H1 (cell line): Measurements from ENCODE around the gene KLHL17. TPM values are rescaled to one million over a fixed set of nuclear protein-coding genes. Genes with fewer than 3 reads are reported as not detected.

Experiments
- CTCF ChIA-PET: fragments of 300-600 bp; sonication (Branson Sonifier 250); formaldehyde crosslinking; loops from one replicate; lab custom pipeline; 2021; ENCODE audit not compliant: partially characterized antibody; lab: Charles Lee
- POLR2A ChIA-PET: fragments of 300-600 bp; sonication (Branson Sonifier 250); formaldehyde crosslinking; loops from one replicate; lab custom pipeline; 2021; ENCODE audit warnings: inconsistent platforms; ENCODE audit not compliant: partially characterized antibody; lab: Charles Lee
- DNase-seq, 2 experiments: peaks; one replicate each; pipeline versions ENCODE4 v3.0.0 to v3.0.0-alpha.2; 2010 to 2022; ENCODE audit warnings: low spot score in 2 of 2, low read depth in 1 of 2, mixed read lengths in 1 of 2
- FAIRE-seq: peaks from 2 replicates; lab custom pipeline; 2011; peaks lifted over from hg19 to GRCh38; lab: Jason Lieb, UNC
- H2AFZ ChIP-seq: 2 replicates; pipeline ENCODE4 v1.8.1; 2012; ENCODE audit warnings: low read length, inconsistent platforms
- H2AK5ac ChIP-seq: 2 replicates; pipeline ENCODE4 v1.6.1; 2013; ENCODE audit warnings: low read depth, low read length
- H2BK120ac ChIP-seq: replicated peaks from 2 replicates; pipeline ENCODE3; 2013; ENCODE audit warnings: low read depth, low read length, inconsistent platforms
- H2BK12ac ChIP-seq: 2 replicates; pipeline ENCODE4 v1.6.1; 2013; ENCODE audit warnings: low read depth, low read length
- H2BK15ac ChIP-seq: 2 replicates; pipeline ENCODE4 v1.6.1; 2013; ENCODE audit warnings: low read length
- H2BK20ac ChIP-seq: 2 replicates; pipeline ENCODE4 v1.6.1; 2013; ENCODE audit warnings: low read length
- H2BK5ac ChIP-seq: 2 replicates; pipeline ENCODE4 v1.6.1; 2013; ENCODE audit warnings: low read depth, low read length
- H3K14ac ChIP-seq: 2 replicates; pipeline ENCODE4 v1.6.1; 2013; ENCODE audit warnings: inconsistent platforms; ENCODE audit not compliant: insufficient read length
- H3K18ac ChIP-seq: 2 replicates; pipeline ENCODE4 v1.6.1; 2013; ENCODE audit warnings: low read length; ENCODE audit errors: extremely low read depth
- H3K23ac ChIP-seq: 2 replicates; pipeline ENCODE4 v1.6.1; 2013; ENCODE audit warnings: inconsistent platforms; ENCODE audit not compliant: insufficient read length
- H3K23me2 ChIP-seq: 2 replicates; pipeline ENCODE4 v1.6.1; 2013; ENCODE audit warnings: low read depth, low read length
- H3K27ac ChIP-seq: 2 replicates; pipeline ENCODE4 v1.6.1; 2011; ENCODE audit warnings: low read depth, low read length, inconsistent platforms
- H3K27me3 ChIP-seq, 4 experiments: replicated peaks in 1 of 4; 1 replicate in 1 of 4; 2 replicates in 3 of 4; pipeline versions ENCODE4 v1.6.1 to v1.8.1; 2011 to 2013; ENCODE audit warnings: low read length in 3 of 4, mild to moderate bottlenecking in 3 of 4, inconsistent platforms in 2 of 4, mixed read lengths in 2 of 4, moderate library complexity in 1 of 4; ENCODE audit not compliant: control insufficient read depth in 3 of 4, insufficient read depth in 3 of 4; ENCODE audit errors: extremely low read depth in 1 of 4
- H3K36me3 ChIP-seq, 4 experiments: 2 replicates each; pipeline versions ENCODE4 v1.6.1 to v1.8.1; 2011 to 2013; ENCODE audit warnings: mild to moderate bottlenecking in 4 of 4, low read length in 3 of 4, moderate library complexity in 2 of 4, control low read depth in 1 of 4, inconsistent platforms in 1 of 4; ENCODE audit not compliant: insufficient read depth in 4 of 4, control insufficient read depth in 2 of 4
- H3K4ac ChIP-seq: replicated peaks from 2 replicates; pipeline ENCODE3; 2013; ENCODE audit warnings: low read length, low read depth, mixed read lengths, inconsistent platforms; ENCODE audit not compliant: insufficient read length
- H3K4me1 ChIP-seq, 4 experiments: replicated peaks in 1 of 4; 1 replicate in 1 of 4; 2 replicates in 3 of 4; pipeline versions ENCODE4 v1.6.1 to v1.8.1; 2011 to 2013; ENCODE audit warnings: low read length in 3 of 4, inconsistent platforms in 2 of 4, mixed read lengths in 1 of 4; ENCODE audit not compliant: insufficient read depth in 4 of 4, control insufficient read depth in 3 of 4
- H3K4me2 ChIP-seq, 2 experiments: 2 replicates each; pipeline versions ENCODE4 v1.6.1 to v1.8.1; 2011 to 2013; ENCODE audit warnings: low read depth in 2 of 2, low read length in 2 of 2, control low read depth in 1 of 2, inconsistent platforms in 1 of 2, mild to moderate bottlenecking in 1 of 2; ENCODE audit not compliant: insufficient read depth in 1 of 2
- H3K4me3 ChIP-seq, 4 experiments: fragments of 200-600, 300-600 bp in 1 of 4; sonication (generic), shearing (Covaris generic), sonication (Bioruptor Twin) in 1 of 4; 2 replicates each; pipeline versions ENCODE4 v1.5.1 to v1.8.1; 2011 to 2016; ENCODE audit warnings: low read length in 4 of 4, low read depth in 3 of 4, control low read depth in 2 of 4, inconsistent platforms in 2 of 4, mild to moderate bottlenecking in 2 of 4, mixed read lengths in 1 of 4, moderate library complexity in 1 of 4; ENCODE audit not compliant: insufficient read depth in 2 of 4; ENCODE audit errors: extremely low read depth in 1 of 4
- H3K56ac ChIP-seq: replicated peaks from 2 replicates; pipeline ENCODE3; 2013; ENCODE audit warnings: low read depth, mild to moderate bottlenecking, mixed read lengths, low read length, inconsistent platforms; ENCODE audit not compliant: insufficient read length
- H3K79me1 ChIP-seq: 2 replicates; pipeline ENCODE4 v1.6.1; 2013; ENCODE audit warnings: low read depth, low read length, control low read depth
- H3K79me2 ChIP-seq, 2 experiments: 2 replicates each; pipeline versions ENCODE4 v1.6.1 to v1.8.1; 2012 to 2013; ENCODE audit warnings: low read length in 2 of 2, mild to moderate bottlenecking in 2 of 2, inconsistent platforms in 1 of 2; ENCODE audit not compliant: insufficient read depth in 2 of 2, control insufficient read depth in 1 of 2
- H3K9ac ChIP-seq, 4 experiments: replicated peaks in 1 of 4; 1 replicate in 1 of 4; 2 replicates in 3 of 4; pipeline versions ENCODE4 v1.6.1 to v1.8.1; 2011 to 2013; ENCODE audit warnings: low read depth in 3 of 4, low read length in 3 of 4, control low read depth in 2 of 4, mild to moderate bottlenecking in 2 of 4, moderate library complexity in 2 of 4, inconsistent platforms in 1 of 4; ENCODE audit errors: extremely low read depth in 1 of 4
- H3K9me3 ChIP-seq, 2 experiments: 2 replicates each; pipeline versions ENCODE4 v1.6.1 to v1.8.1; 2012 to 2013; ENCODE audit warnings: mild to moderate bottlenecking in 2 of 2, moderate library complexity in 2 of 2, control low read depth in 1 of 2, inconsistent platforms in 1 of 2, low read depth in 1 of 2, low read length in 1 of 2, mixed read lengths in 1 of 2; ENCODE audit not compliant: insufficient read depth in 2 of 2
- H4K20me1 ChIP-seq, 2 experiments: replicated peaks in 1 of 2; 2 replicates each; pipeline versions ENCODE3 to v1.8.1; 2011 to 2013; ENCODE audit warnings: inconsistent platforms in 2 of 2, low read length in 2 of 2, mild to moderate bottlenecking in 1 of 2; ENCODE audit not compliant: insufficient read depth in 2 of 2, control insufficient read depth in 1 of 2
- H4K5ac ChIP-seq: 2 replicates; pipeline ENCODE4 v1.6.1; 2013; ENCODE audit warnings: low read length, low read depth, mixed read lengths, inconsistent platforms; ENCODE audit not compliant: insufficient read length
- H4K8ac ChIP-seq: 2 replicates; pipeline ENCODE4 v1.8.0; 2013; ENCODE audit warnings: mild to moderate bottlenecking, moderate library complexity, low read length, inconsistent platforms; ENCODE audit not compliant: insufficient read depth; ENCODE audit errors: extremely low read depth
- H4K91ac ChIP-seq: replicated peaks from 2 replicates; pipeline ENCODE3; 2013; ENCODE audit warnings: low read length, mixed read lengths, inconsistent platforms; ENCODE audit not compliant: insufficient read length
- CHD2 ChIP-seq: IDR thresholded peaks from 2 replicates; pipeline ENCODE4 v1.6.1; 2012; ENCODE audit warnings: low read length, improper control_type of control experiment
- EGR1 ChIP-seq: IDR thresholded peaks from 2 replicates; pipeline ENCODE4 v1.6.1; 2011; ENCODE audit warnings: low read depth, low read length, borderline replicate concordance
- EZH2 ChIP-seq: fragments of 200-600 bp; sonication (generic); IDR thresholded peaks from 2 replicates; pipeline ENCODE4 v1.7.1; 2012; ENCODE audit warnings: low read depth, mild to moderate bottlenecking, moderate library complexity, low read length, inconsistent platforms; ENCODE audit not compliant: severe bottlenecking
- HDAC6 ChIP-seq: IDR thresholded peaks from one replicate; pipeline ENCODE4 v1.7.1; 2012; ENCODE audit warnings: low read depth, mild to moderate bottlenecking, inconsistent platforms, low read length, moderate library complexity
- KDM5A ChIP-seq: fragments of 200-600 bp; IDR thresholded peaks from 2 replicates; pipeline ENCODE4 v1.7.1; 2012; ENCODE audit warnings: mild to moderate bottlenecking, low read length, inconsistent platforms, mixed read lengths
- RNF2 ChIP-seq: fragments of 200-900, 300-1000 bp; sonication (generic); IDR thresholded peaks from 2 replicates; pipeline ENCODE4 v1.7.1; 2016; ENCODE audit warnings: borderline replicate concordance, low read depth, mild to moderate bottlenecking, antibody characterized with exemption, low read length; ENCODE audit not compliant: poor library complexity, severe bottlenecking; ENCODE audit errors: missing control alignments
- SAP30 ChIP-seq: fragments of 300-600 bp; sonication (generic); IDR thresholded peaks from 2 replicates; pipeline ENCODE4 v1.7.1; 2012; ENCODE audit warnings: low read length, moderate library complexity, mild to moderate bottlenecking, inconsistent platforms; ENCODE audit not compliant: insufficient read depth, insufficient replicate concordance
- TAF7 ChIP-seq: optimal IDR thresholded peaks from 2 replicates; pipeline ENCODE3; 2011; ENCODE audit warnings: low read depth, mild to moderate bottlenecking, inconsistent platforms, low read length, moderate library complexity, borderline replicate concordance
- TCF12 ChIP-seq: IDR thresholded peaks from 2 replicates; pipeline ENCODE4 v1.6.1; 2011; ENCODE audit warnings: low read depth, mild to moderate bottlenecking, low read length
- WGBS, 2 experiments: shearing (Covaris generic) in 1 of 2; methylation state at CpG; one replicate each; pipeline versions ENCODE4 v1.1.6 to v1.1.7; 2013 to 2015; ENCODE audit warnings: low lambda C conversion rate in 2 of 2, mixed read lengths in 2 of 2, inconsistent platforms in 1 of 2, low coverage in 1 of 2, missing lambda C conversion rate in 1 of 2; ENCODE audit not compliant: insufficient replicate concordance in 2 of 2, insufficient coverage in 1 of 2, insufficient read length in 1 of 2; ENCODE audit errors: extremely low coverage in 1 of 2, missing lambda C conversion rate in 1 of 2; 5-methylcytosine and 5-hydroxymethylcytosine counted together
- polyA plus RNA-seq, 7 experiments: library from polyadenylated mRNA; depleted of rRNA in 3 of 7; stranded (reverse) in 5 of 7; unstranded in 2 of 7; fragments of >200 nt in 5 of 7; fragments of 200-250 nt in 2 of 7; gene quantifications; 1 replicate in 5 of 7; 2 replicates in 1 of 7; 4 replicates in 1 of 7; pipeline versions ENCODE4 v1.2.1 to v1.2.3, GENCODE V29; 2011 to 2013; ENCODE audit warnings: missing spikeins in 2 of 7, mixed read lengths in 2 of 7
- total RNA-seq: library from RNA; stranded (reverse); fragmentation: NEBNext Ultra II Directional; extraction: Animal tissue kit (Norgen Biotek cat#: 25700); gene quantifications from 2 replicates; pipeline ENCODE4 v1.2.1, GENCODE V29; 2021
- TF ChIP-seq, protein P1 (sequence below): IDR thresholded peaks from 2 replicates; pipeline ENCODE4 v1.6.1; 2011; ENCODE audit warnings: low read length, improper control_type of control experiment
- TF ChIP-seq, protein P2 (sequence below): IDR thresholded peaks from 2 replicates; pipeline ENCODE4 v1.6.1; 2011; ENCODE audit warnings: low read depth, mild to moderate bottlenecking, low read length; ENCODE audit not compliant: insufficient read depth

KLHL17 gene
- total and polyA plus RNA-seq, 2 of the 8 experiments (the other 6 are each of a cell fraction or from before 2014, with no cell fraction given), result 32.6 to 36.1 TPM

- H3K14ac ChIP-seq, result no peak overlapping the region
- H3K9ac ChIP-seq, result no peak overlapping the region
- POLR2A ChIA-PET, result interaction anchor here (1.5 to 2.3 kb wide), 2 partner anchors 12 to 22 kb away, joined by 9 to 14 read pairs; no protein-coding TSS in a partner anchor
- no peak overlapping the region for H4K8ac ChIP-seq
- H3K18ac ChIP-seq, result no peak overlapping the region
- H3K27ac ChIP-seq, result no peak overlapping the region
- H2AK5ac ChIP-seq, result no peak overlapping the region
- peaks cover 85 to 99% (median 96%) of the 10 kb centered on the region in 4 experiments for H3K27me3 ChIP-seq
- no peaks in the 10 kb centered on the region for H3K79me1 ChIP-seq
- 59% methylated on average over 9 of the region's 9 CpGs; no CpG with 5 or more reads in 1 of the 2 experiments for WGBS, 2 experiments
- H3K36me3 ChIP-seq, result peaks cover 0 to 8% (median 0%) of the 10 kb centered on the region in 4 experiments; a peak in 1 of 8 replicates
- DNase-seq (no peak), FAIRE-seq (no peak)
- no peak overlapping the region for H3K23ac ChIP-seq
- no peak overlapping the region for H4K5ac ChIP-seq
- no peak overlapping the region for H3K4me2 ChIP-seq
- H3K23me2 ChIP-seq, result peaks cover 6% of the 10 kb centered on the region; the same call in 1 of the 2 replicates
- H2AFZ ChIP-seq, result no peak overlapping the region
- peaks cover 0 to 28% (median 12%) of the 10 kb centered on the region in 4 experiments; a peak in 6 of 7 replicates for H3K4me1 ChIP-seq
- no peak overlapping the region for H3K56ac ChIP-seq
- peaks cover 21 to 25% of the 10 kb centered on the region in 2 experiments for H4K20me1 ChIP-seq
- no peak overlapping the region for H4K91ac ChIP-seq
- H2BK15ac ChIP-seq, result no peak overlapping the region
- H3K9me3 ChIP-seq, result no peaks in the 10 kb centered on the region
- H3K4me3 ChIP-seq, result no peak overlapping the region
- no peak overlapping the region for H2BK12ac ChIP-seq
- no peak overlapping the region for H2BK120ac ChIP-seq
- CTCF ChIA-PET, result interaction anchor here (1.1 to 3.6 kb wide), 4 partner anchors 11 to 71 kb away, joined by 4 to 18 read pairs (median 10); no protein-coding TSS in a partner anchor
- no peak overlapping the region for H3K4ac ChIP-seq
- H2BK5ac ChIP-seq, result no peak overlapping the region
- H2BK20ac ChIP-seq, result no peak overlapping the region
- no peaks in the 10 kb centered on the region for H3K79me2 ChIP-seq
- no peak for TF ChIP-seq KDM5A
- TF ChIP-seq, protein P1, sequence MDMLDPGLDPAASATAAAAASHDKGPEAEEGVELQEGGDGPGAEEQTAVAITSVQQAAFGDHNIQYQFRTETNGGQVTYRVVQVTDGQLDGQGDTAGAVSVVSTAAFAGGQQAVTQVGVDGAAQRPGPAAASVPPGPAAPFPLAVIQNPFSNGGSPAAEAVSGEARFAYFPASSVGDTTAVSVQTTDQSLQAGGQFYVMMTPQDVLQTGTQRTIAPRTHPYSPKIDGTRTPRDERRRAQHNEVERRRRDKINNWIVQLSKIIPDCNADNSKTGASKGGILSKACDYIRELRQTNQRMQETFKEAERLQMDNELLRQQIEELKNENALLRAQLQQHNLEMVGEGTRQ, result no peak
- TF ChIP-seq EZH2, result no peak
- TF ChIP-seq SAP30, result no peak
- no peak for TF ChIP-seq HDAC6
- TF ChIP-seq TCF12, result no peak
- TF ChIP-seq TAF7, result no peak
- TF ChIP-seq EGR1, result no peak
- TF ChIP-seq RNF2, result no peak
- no peak for TF ChIP-seq CHD2
- TF ChIP-seq, protein P2, sequence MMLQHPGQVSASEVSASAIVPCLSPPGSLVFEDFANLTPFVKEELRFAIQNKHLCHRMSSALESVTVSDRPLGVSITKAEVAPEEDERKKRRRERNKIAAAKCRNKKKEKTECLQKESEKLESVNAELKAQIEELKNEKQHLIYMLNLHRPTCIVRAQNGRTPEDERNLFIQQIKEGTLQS, result no peak
Observed at GRCh38 chr1:927234-927633, 33.1 kb upstream of the KLHL17 start.
